Measurements from ENCODE around the gene INTS4.
"Not testable (repeated sequence)": the region's sequence is repeated elsewhere in the genome, so short reads cannot be mapped to it uniquely, and the experiment has no call there.

Gene INTS4

DNA sequence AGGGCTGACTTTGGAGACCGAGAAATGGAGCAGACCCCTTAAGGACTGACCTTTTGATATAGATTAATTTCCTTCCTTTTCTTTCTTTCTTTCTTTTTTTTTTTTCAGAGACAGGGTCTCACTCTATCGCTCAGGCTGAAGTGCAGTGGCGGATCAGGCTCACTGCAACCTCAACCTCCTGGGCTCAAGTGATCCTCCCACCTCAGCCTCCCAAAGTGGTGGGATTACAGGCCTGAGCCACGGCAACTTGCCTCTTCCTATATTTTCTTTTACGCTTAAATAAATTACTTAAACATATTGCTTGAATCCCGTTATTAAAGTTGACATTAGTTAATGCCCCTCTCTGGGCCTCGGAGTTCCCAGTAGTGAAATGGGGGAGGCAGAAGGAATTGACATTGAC, 29.0 kb upstream of the INTS4 start:
- no peak for DNase-seq (ENCODE audit: low spot score)

DNA sequence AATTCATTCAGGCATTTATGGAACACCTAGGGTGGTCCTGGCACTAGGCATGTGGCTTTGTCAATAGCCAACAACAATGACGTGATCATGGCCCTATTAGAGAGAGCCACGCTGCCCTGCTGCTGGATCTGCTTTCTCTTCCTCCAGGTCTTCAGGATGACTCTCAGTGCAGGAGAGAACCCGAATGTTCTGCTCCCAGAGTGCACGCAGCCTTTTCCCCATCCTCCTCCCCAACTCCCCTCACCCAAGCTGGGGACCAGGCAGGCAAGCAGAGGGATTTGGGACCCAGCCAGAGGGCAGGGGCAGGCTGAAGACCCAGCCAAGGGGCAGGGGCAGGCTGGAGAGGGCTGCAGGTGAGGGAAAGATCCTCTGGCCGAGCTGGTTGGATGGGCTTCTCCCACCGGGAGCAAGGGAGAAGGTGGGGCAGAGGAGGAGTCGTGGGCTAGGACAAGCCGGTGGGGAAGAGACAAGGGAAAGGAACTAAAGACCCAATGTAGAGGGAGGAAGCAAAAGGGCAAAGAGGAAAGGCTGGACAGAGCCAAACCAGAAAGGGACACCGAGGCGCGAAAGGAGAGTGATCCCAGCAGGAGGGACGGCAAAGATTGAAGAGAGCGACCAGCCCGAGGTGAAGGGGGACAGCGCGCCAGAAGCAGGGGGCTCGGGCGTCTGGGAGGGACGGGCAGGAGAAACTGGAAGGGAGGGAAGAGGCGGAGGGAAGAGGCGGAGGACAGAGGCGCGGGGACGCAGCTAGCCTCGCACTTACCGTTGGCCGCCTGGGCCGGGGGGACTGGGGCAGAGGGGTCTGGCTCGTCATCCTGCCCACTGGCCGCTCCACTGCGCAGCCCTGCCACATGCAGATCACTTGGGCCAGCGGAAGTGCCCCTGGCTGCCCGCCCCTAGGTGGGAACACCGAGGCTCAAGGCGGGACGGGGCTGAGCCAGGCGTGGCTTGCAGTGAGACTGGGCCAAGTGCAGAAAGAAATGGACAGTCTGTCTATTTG, 28.2 kb upstream of the INTS4 start, which contains the start of gene KCTD14:
Gene KCTD14, minus strand, starts transcription at position 880 of the 1,000 bp plus-strand sequence. Its CDS starts 27 bp downstream, at position 853.
- DNase-seq (ENCODE audit: low spot score), result peak; percentile 75

DNA sequence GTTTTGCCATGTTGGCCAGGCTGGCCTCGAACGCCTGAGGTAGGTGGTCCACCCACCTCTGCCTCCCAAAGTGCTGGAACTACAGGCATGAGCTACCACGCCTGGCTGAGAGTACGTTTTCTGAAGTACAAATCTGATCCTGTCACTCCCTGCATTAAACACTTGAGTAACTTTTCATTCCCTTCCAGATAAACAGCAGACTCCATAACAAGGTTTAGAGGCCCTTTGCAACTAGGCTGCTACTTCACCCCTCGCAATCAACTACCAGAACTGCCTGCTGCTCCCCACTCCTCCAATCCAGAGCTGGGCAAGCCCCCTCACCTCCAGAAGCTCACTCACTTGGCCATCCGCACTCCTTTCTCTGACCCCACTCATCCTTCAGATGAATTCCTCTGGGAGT, 27.1 kb upstream of the INTS4 start:
- no peak for DNase-seq (ENCODE audit: low spot score)

DNA sequence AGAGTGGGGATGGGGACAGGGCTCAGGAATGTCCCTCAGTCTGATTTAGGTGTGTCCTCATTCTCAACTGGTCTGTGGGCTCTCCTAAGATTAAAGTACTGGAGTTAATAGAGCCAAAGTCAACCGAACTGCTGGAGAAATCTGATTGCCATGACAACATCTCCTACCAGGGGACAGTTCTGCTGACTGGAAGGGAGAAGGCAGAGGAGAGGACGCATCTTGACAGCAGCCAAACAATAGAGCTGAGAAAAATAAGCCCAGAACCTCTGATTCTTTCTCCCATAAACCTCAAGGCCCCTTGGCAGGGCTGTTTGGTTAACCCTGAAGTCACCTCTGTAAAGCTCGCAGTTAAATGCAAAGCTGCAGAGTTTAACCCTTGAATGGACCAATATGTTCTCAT, 25.8 kb upstream of the INTS4 start:
- DNase-seq (ENCODE audit: low spot score), result no peak

DNA sequence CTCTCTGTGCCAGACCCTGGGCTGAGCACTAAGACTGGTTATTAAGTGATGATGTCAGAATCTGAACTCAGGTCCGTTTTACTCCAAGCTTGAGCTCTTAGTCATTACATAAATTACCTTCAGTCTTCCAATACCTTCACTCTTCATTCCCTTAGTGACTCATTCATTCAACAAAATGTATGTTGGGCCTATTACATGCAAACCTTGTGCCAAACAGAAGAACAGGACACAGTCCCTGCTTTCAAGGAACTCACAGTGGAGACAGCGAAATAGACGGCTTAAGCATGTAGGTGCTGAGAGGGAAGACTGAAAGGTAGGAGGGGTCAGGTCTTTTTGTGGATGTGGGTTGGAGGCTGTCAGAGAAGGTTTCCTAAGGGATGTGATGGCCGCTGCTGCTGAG, 25.3 kb upstream of the INTS4 start:
- DNase-seq (ENCODE audit: low spot score), result no peak

DNA sequence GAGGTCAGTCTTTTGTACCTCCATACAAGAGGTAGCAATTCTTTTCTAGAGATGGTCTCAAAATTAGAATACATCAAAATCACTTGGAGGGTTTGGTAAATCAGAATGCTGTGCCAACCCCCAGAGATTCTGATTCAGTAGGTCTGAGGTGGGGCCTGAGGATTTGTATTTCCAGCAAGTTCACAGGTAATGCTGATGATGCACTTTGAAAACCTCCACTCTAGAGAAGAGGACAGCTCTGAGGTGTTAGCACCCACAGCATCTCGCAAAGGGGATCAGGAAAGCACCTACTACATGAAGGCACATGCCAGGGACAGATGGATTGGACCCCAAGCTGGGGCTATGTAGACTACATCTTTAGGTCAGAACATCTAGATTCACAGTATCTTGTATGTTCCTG, 21.4 kb upstream of the INTS4 start:
- DNase-seq (ENCODE audit: low spot score), result no peak

DNA sequence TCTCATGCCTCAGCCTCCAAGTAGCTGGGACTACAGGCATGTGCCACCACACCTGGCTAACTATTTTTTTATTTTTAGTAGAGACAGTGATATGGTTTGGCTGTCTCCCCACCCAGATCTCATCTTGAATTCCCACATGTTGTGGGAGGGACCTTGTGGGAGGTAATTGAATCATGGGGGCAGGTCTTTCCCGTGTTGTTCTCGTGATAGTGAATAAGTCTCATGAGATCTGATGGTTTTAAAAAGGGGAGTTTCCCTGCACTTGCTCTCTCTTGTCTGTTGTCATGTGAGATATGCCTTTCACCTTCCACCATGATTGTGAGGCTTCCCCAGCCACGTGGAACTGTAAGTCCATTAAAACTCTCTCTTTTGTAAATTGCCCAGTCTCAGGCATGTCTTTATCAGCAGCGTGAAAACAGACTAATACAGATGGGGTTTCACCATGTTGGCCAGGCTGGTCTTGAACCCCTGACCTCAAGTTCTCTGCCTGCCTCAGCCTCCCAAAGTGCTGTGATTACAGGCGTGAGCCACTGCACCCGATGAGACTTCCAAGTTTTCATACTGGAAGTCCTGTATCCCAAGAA, 20.6 kb upstream of the INTS4 start:
- not testable (repeated sequence) for DNase-seq (ENCODE audit: low spot score)

DNA sequence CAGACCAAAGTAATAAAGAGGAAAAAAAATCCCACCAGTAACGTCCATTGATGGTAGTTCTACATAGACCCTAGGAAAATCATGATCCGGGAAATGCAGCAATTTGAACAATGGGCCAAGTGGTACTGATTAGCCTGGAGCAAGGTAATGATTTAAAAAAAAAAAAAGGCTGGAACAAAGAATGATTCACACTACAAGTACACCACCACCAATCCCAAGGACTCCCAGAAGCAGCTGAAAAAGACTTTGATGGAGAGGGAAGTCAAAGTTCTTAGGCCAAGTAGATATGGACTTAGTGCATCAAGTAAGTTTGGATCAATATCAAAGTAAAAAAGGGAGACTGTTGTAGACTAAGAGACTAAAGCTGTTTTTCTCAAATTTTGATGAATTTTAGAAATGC, 16.8 kb upstream of the INTS4 start:
- no peak for DNase-seq (ENCODE audit: low spot score)

DNA sequence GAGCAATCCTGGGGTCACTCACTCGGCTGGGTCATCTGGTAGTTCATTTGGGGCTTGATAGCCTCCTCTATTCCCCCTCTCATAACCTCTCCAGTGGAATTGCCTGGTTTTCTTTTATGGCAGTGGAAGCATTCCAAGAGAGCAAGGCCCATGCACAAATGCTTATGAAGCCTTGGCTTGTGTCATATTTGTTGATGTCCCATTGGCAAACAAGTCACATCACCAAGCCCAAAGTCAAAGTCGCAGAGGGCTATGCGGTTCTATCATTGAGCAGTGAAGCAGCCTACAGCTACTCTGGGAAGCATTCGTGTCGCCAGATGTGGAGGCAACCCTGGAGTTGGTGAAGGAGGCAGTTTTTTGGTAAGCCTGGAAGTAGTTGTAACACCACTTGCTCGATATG, 16.3 kb upstream of the INTS4 start:
- DNase-seq (ENCODE audit: low spot score), result no peak

DNA sequence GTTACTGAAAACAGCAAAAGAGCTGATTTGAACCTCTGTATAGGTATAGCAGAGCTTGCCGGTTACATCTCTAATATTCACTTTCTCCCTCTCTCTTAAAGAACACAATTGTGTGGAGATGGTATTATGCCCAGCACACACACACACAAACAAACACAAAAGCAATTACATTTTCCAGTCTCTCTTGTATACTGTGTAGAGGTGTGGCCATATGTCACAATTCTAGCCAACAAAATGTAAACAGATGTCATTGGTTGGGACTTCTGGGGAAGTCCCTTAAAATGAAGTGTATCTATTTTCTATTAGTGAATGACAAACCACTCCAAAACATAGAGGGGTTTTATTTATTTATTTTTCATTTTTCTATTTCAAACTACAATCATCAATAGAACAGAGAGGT, 15.8 kb upstream of the INTS4 start:
- no peak for DNase-seq (ENCODE audit: low spot score)

DNA sequence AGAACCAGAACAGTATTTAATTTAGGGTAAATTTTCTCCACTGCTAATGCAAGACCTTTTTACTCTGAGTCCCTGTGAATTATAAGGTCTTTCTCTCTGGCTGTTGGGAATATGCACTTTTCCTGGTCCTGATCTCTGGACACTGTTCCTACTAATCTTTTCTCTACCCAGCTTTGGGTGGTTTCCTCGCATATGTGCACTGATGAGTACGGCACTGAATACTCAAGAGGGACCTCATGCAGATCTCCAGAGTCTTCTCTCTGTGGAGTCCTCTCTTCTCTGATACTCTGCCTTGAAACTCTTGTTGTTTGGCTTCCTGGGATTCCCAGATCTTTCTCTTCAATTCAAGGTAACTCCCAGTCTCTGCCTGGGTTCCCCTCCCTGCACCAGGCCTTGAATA, 14.6 kb upstream of the INTS4 start:
- no peak for DNase-seq (ENCODE audit: low spot score)

DNA sequence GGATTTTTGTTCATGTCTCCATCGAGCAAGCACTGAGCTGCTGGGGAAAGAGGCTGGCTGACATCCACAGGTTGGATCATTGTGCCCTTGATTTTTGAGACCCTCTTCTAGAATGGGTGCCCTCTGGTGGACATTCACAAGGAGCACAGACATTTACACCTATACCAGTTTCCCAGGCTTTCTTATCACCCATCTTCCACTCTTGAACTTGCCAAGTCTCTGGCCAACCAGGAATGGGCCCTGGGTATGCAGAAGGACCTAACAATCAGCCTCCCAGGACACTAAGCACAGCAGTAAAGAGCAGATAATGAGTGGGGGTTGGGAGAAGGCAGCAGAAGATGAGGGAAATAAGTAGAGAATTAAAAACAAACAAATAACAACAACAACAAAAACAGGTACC, 5.7 kb upstream of the INTS4 start:
- DNase-seq (ENCODE audit: low spot score), result no peak

DNA sequence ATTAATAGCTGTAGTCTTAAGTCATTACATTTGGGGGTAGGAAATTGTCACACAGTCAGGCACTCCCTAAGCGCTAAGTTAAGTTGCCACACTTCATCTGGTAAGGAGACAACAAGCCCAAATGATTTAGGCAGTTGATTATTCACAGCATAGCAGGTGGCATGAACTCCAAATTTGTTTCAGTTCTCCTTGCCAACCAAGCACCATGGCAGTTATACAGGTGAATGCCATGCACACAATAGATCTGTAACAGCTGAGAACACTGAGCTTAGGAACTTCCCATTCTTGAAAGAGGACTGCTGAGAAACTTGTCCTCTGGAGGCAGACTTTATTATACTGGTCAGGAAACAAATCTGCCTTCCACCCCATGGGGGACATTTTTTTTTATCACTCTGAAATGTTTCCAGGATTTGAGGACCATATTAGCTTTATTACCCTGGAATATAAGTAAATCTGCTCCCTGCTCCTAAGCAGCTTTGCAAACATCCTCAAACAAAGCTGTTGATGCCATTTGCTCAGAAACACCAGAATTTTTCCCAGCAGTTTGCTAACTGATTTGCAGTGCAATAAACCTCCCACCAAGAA, 5.1 kb upstream of the INTS4 start:
- DNase-seq (ENCODE audit: low spot score), result no peak

DNA sequence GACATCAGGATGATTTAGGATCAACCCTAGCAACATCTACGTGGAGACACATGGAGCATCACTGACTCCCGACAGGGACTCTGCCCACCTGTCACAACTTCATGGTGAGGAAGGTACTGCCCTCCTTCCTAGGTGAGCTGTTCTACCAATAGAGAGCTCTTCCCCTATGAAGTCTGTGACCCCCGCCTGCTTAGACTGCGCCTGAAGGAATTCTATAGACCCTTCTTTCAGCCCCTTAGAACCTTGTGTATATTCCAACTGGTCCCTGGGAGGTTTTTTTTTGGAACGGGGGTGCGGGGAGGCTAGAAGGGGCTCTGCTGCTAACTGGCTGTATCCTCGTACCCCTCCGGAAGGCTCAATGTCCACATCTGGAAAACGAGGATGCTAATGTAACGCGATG, 566 bp downstream of the INTS4 start:
- no peak for DNase-seq (ENCODE audit: low spot score)

DNA sequence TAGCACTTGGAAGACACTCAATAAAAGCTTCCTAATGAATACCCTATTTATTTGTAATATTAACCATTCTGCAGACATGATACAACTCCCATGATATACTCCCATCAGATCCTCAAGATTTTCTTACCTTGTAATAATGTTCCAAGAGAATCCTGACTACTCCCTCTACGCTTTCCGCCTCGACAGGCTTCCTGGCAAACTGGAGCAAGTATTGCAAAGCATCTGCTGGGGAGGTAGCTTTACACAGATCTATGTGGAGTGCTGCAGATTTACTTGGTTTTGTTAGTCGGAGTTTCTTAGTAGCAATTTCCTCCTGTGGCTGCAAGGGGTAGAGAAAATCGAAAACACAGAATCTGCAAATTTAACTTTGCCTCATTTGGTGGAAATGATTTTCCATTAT, 3.5 kb downstream of the INTS4 start:
- DNase-seq (ENCODE audit: low spot score), result no peak

DNA sequence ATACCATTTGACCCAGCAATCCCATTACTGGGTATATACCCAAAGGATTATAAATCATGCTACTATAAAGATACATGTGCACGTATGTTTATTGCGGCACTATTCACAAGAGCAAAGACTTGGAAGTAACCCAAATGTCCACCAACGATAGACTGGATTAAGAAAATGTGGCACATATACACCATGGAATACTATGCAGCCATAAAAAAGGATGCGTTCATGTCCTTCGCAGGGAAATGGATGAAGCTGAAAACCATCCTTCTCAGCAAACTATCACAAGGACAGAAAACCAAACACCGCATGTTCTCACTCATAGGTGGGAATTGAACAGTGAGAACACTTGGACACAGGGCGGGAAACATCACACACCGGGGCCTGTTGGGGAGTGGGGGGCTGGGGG, 8.0 kb downstream of the INTS4 start:
- not testable (repeated sequence) for DNase-seq (ENCODE audit: low spot score)

DNA sequence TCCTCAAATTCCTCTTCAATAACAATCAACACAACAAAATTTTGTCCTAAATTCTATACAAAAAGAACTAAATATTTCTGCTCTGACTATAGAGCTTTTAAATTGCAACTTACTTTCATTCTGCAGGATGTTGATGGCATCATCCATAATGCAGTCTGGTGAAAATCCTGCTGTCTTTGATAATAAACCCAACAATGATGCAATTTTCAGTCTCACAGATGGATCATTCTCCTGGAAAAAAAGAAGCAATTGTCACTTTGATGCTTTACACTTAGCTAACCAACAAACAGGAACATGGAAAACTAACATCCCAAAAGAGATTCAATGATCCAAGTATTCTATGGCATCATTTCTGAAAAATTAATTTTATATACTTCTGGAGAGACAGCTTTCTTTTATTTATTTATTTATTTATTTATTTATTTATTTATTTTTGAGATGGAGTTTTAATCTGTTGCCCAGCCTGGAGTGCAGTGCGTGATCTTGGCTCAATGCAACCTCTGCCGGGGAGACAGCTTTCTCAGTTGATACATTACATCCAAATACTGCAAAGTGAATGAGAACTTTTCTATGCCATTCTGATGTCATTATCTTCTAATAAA, 13.0 kb downstream of the INTS4 start:
- no peak for DNase-seq (ENCODE audit: low spot score)

DNA sequence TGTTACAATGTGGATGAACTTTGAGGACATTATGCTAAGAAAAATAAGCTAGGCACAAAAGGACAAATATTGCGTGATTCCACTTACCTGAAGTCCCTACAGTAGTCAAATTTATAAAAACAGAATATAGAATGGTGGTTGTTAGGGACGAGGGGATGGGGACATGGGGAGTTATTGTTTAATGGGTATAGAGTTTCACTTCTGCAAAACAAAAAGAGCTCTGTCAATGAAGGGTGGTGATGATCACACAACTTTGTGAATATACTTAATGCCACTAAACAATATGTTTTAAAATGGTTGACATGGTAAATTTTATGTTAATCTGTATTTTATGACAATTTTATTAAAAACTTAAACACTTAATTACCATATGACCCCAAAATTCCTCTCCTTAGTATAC, 26.1 kb downstream of the INTS4 start:
- DNase-seq (ENCODE audit: low spot score), result no peak

DNA sequence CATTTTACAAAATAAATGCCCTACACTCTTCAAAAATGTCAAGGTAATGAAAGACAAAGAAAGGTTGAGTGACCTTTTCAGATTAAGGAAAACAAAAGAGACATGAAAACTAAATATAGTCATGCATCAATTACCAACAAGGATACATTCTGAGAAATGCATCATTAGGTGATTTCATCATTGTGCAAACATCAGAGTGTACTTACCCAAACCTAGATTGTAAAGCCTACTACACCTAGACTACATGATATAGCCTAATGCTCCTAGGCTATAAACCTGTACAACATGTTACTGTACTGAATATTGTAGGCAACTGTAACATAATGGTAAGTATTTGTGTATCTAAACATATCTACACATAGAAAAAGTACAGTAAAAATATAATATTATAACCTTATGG, 26.7 kb downstream of the INTS4 start:
- DNase-seq (ENCODE audit: low spot score), result no peak

DNA sequence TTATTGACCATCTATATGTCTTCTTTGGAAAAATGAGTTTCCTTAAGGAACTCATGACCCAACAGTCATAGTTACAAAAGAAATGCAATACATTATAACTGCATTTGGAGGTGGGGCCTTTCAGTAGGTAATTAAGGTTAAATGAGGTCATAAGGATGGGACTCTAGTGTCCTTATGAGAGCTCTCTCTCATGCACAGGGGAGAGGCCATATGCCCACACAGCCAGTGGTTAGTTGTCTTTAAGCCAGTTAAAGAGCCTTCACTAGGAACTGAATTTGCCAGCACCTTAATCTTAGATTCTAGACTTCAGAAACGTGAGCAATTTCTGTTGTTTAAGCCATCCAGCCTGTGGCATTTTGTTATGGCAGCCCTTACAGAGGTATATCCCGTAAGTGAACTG, 27.3 kb downstream of the INTS4 start:
- DNase-seq (ENCODE audit: low spot score), result no peak

DNA sequence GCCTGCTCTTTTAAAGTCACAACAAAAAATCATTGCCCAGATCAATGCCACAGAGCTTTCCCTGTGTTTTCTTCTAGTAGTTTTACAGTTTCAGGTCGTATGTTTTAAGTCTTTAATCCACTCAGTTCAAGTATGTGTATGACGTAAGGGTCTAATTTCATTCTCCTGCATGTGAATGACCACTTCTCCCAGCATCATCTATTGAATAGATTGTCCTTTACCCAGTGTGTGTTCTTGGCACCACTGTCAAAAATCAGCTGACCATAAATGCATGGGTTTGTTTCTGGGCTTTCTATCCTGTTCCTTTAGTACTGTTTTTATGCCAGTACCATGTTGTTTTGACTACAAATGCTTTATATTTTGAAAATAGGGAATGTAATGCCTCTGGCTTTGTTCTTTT, 28.1 kb downstream of the INTS4 start:
- DNase-seq (ENCODE audit: low spot score), result no peak

DNA sequence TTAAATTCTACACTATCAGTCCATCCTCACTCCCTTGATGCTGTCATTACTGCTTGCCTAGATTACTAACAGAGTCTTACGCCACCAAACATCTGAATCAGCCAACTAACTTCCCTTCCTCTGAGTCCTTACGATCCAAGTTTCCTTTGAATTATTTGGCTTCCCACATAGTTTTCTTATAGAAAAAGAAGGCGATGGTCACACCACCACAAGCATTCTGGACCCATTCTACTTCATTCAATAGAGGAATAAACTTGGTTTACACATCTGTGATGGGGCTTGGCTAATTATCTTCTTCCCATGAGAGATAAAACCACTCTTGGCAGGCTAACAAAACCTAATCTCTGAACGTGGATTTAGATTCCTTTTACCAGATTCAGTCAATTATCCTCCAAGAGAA, 35.0 kb downstream of the INTS4 start:
- no peak for DNase-seq (ENCODE audit: low spot score)
